ENCODE data around the gene SLC33A1.
"Not testable (repeated sequence)": the region's sequence is repeated elsewhere in the genome, so short reads cannot be mapped to it uniquely, and the experiment has no call there.

SLC33A1 gene

GRCh38 chr3:155854141-155854940 is at the start of gene SLC33A1:
SLC33A1 (minus strand) TSS chr3:155854427; CDS start chr3:155853997, 430 bp downstream.
- DNase-seq = peak; percentile 98

GRCh38 chr3:155895379-155895900 is 41.2 kb upstream of the SLC33A1 start:
- DNase-seq = no peak

- no peak for DNase-seq
Measured at GRCh38 chr3:155891321-155891720, 37.1 kb upstream of the SLC33A1 start.

- no peak for DNase-seq
Measured at GRCh38 chr3:155890671-155891190, 36.5 kb upstream of the SLC33A1 start.

GRCh38 chr3:155889952-155890351 is 35.7 kb upstream of the SLC33A1 start:
- DNase-seq = no peak

GRCh38 chr3:155889212-155889611 is 35.0 kb upstream of the SLC33A1 start:
- DNase-seq = no peak

GRCh38 chr3:155886915-155887314 is 32.7 kb upstream of the SLC33A1 start:
- DNase-seq = no peak

GRCh38 chr3:155886348-155886747 is 32.1 kb upstream of the SLC33A1 start:
- DNase-seq = not testable (repeated sequence)

GRCh38 chr3:155885292-155885691 is 31.1 kb upstream of the SLC33A1 start:
- no peak for DNase-seq

- DNase-seq = no peak
Measured at GRCh38 chr3:155884292-155884691, 30.1 kb upstream of the SLC33A1 start.

GRCh38 chr3:155880286-155880685 is 26.1 kb upstream of the SLC33A1 start:
- no peak for DNase-seq

GRCh38 chr3:155876503-155876902 is 22.3 kb upstream of the SLC33A1 start:
- no peak for DNase-seq

- no peak for DNase-seq
Measured at GRCh38 chr3:155876037-155876436, 21.8 kb upstream of the SLC33A1 start.

- DNase-seq = no peak
Measured at GRCh38 chr3:155872904-155873646, 18.8 kb upstream of the SLC33A1 start.

- no peak for DNase-seq
Measured at GRCh38 chr3:155871746-155872158, 17.5 kb upstream of the SLC33A1 start.

- no peak for DNase-seq
Measured at GRCh38 chr3:155870945-155871745, 16.9 kb upstream of the SLC33A1 start.

- peak; percentile 90 for DNase-seq
Measured at GRCh38 chr3:155870133-155870944, 16.1 kb upstream of the SLC33A1 start, which contains the start of gene GMPS. GMPS (plus strand) TSS chr3:155870650; CDS start chr3:155870871, 221 bp downstream.

GRCh38 chr3:155869691-155870090 is 15.5 kb upstream of the SLC33A1 start:
- no peak for DNase-seq

GRCh38 chr3:155863072-155863784 is 9.0 kb upstream of the SLC33A1 start:
- DNase-seq = no peak

- DNase-seq = not testable (repeated sequence)
Measured at GRCh38 chr3:155862290-155862982, 8.2 kb upstream of the SLC33A1 start.
